Neuronal stem cell (in vitro differentiated cells): ENCODE results near the gene RCBTB1.
"Not testable (repeated sequence)": the region's sequence is repeated elsewhere in the genome, so short reads cannot be mapped to it uniquely, and the experiment has no call there.

Source experiments
- DNase-seq: peaks from one replicate; pipeline ENCODE4 v3.0.0-alpha.2; 2013; ENCODE audit warnings: low spot score
- H2AFZ ChIP-seq: one replicate; pipeline ENCODE4 v1.6.1; 2013; ENCODE audit warnings: mild to moderate bottlenecking, low read length, inconsistent platforms
- H2AK5ac ChIP-seq: 2 replicates; pipeline ENCODE4 v1.6.1; 2013; ENCODE audit warnings: low read depth, mild to moderate bottlenecking, inconsistent platforms, low read length, moderate library complexity, mixed read lengths
- H2BK120ac ChIP-seq: 2 replicates; pipeline ENCODE4 v1.6.1; 2013; ENCODE audit warnings: low read depth, mild to moderate bottlenecking, inconsistent platforms, low read length, moderate library complexity, mixed read lengths
- H2BK12ac ChIP-seq: one replicate; pipeline ENCODE4 v1.6.1; 2013; ENCODE audit warnings: low read length, inconsistent platforms
- H2BK15ac ChIP-seq: 2 replicates; pipeline ENCODE4 v1.6.1; 2013; ENCODE audit warnings: mild to moderate bottlenecking, low read length, inconsistent platforms, mixed read lengths
- H2BK5ac ChIP-seq: one replicate; pipeline ENCODE4 v1.6.1; 2013; ENCODE audit warnings: inconsistent platforms, mild to moderate bottlenecking, low read length, moderate library complexity
- H3K14ac ChIP-seq: one replicate; pipeline ENCODE4 v1.6.1; 2013; ENCODE audit warnings: low read length, inconsistent platforms
- H3K18ac ChIP-seq: 2 replicates; pipeline ENCODE4 v1.6.1; 2013; ENCODE audit warnings: low read length, inconsistent platforms
- H3K23ac ChIP-seq: 2 replicates; pipeline ENCODE4 v1.6.1; 2013; ENCODE audit warnings: low read depth, mild to moderate bottlenecking, mixed read lengths, low read length, inconsistent platforms; ENCODE audit not compliant: poor library complexity
- H3K27ac ChIP-seq: replicated peaks from 3 replicates; pipeline ENCODE4 v1.5.1; 2013; ENCODE audit warnings: low read length, inconsistent platforms
- H3K27me3 ChIP-seq, 3 experiments: 2 replicates each; pipeline ENCODE4 v1.6.1; 2013; ENCODE audit warnings: low read length in 3 of 3, mild to moderate bottlenecking in 2 of 3, inconsistent platforms in 1 of 3, low read depth in 1 of 3, mixed read lengths in 1 of 3, moderate library complexity in 1 of 3; ENCODE audit not compliant: control insufficient read depth in 3 of 3, insufficient read depth in 3 of 3
- H3K36me3 ChIP-seq, 2 donors: replicated peaks in 1 of 2; 2 replicates each; pipeline ENCODE4 v1.6.1; 2013; ENCODE audit warnings: low read length in 2 of 2; ENCODE audit not compliant: control insufficient read depth in 2 of 2, insufficient read depth in 2 of 2
- H3K4ac ChIP-seq: 2 replicates; pipeline ENCODE4 v1.6.1; 2013; ENCODE audit warnings: inconsistent platforms, mild to moderate bottlenecking, low read length, moderate library complexity
- H3K4me1 ChIP-seq, 2 donors: 1 replicate in 1 of 2; 2 replicates in 1 of 2; pipeline ENCODE4 v1.6.1; 2013; ENCODE audit warnings: low read length in 2 of 2, low read depth in 1 of 2; ENCODE audit not compliant: control insufficient read depth in 2 of 2, insufficient read depth in 1 of 2
- H3K4me2 ChIP-seq: one replicate; pipeline ENCODE4 v1.6.1; 2013; ENCODE audit warnings: mild to moderate bottlenecking, low read length, inconsistent platforms; ENCODE audit not compliant: insufficient read depth, poor library complexity, severe bottlenecking
- H3K4me3 ChIP-seq, 2 donors: 2 replicates each; pipeline ENCODE4 v1.5.1; 2013; ENCODE audit warnings: low read length in 2 of 2, mild to moderate bottlenecking in 2 of 2, inconsistent platforms in 1 of 2, moderate library complexity in 1 of 2
- H3K79me1 ChIP-seq: one replicate; pipeline ENCODE4 v1.6.1; 2013; ENCODE audit warnings: low read depth, mild to moderate bottlenecking, inconsistent platforms, low read length, moderate library complexity
- H3K9ac ChIP-seq: one replicate; pipeline ENCODE4 v1.6.1; 2013; ENCODE audit warnings: mild to moderate bottlenecking, low read depth, low read length, inconsistent platforms; ENCODE audit not compliant: poor library complexity
- H3K9me3 ChIP-seq, 2 donors: replicated peaks in 1 of 2; 2 replicates each; pipeline versions ENCODE3 to v1.6.1; 2013; ENCODE audit warnings: low read length in 2 of 2, mild to moderate bottlenecking in 2 of 2, inconsistent platforms in 1 of 2, low read depth in 1 of 2, mixed read lengths in 1 of 2, moderate library complexity in 1 of 2; ENCODE audit not compliant: control insufficient read depth in 2 of 2, insufficient read depth in 1 of 2
- H4K8ac ChIP-seq: one replicate; pipeline ENCODE4 v1.6.1; 2013; ENCODE audit warnings: low read depth, mild to moderate bottlenecking, inconsistent platforms, low read length, moderate library complexity
- H4K91ac ChIP-seq: one replicate; pipeline ENCODE4 v1.6.1; 2013; ENCODE audit warnings: low read length, low read depth, mild to moderate bottlenecking, inconsistent platforms; ENCODE audit not compliant: poor library complexity
- WGBS, 2 donors: extraction: QIAGEN DNeasy Blood & Tissue Kit; methylation state at CpG; one replicate each; pipeline ENCODE4 v1.1.7; 2013; ENCODE audit warnings: missing lambda C conversion rate in 2 of 2, mixed read lengths in 1 of 2; ENCODE audit not compliant: insufficient read length in 2 of 2, insufficient replicate concordance in 1 of 2; ENCODE audit errors: extremely low coverage in 2 of 2; 5-methylcytosine and 5-hydroxymethylcytosine counted together

Gene RCBTB1

DNA sequence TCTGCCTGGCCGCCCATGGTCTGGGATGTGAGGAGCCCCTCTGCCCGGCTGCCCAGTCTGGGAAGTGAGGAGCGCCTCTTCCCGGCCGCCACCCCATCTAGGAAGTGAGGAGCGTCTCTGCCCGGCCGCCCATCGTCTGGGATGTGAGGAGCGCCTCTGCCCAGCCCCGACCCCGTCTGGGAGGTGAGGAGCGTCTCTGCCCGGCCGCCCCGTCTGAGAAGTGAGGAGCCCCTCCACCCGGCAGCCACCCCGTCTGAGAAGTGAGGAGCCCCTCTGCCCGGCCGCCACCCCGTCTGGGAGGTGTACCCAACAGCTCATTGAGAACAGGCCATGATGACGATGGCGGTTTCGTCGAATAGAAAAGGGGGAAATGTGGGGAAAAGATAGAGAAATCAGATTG is 19.9 kb downstream of the RCBTB1 start:
- H2BK120ac ChIP-seq, H3K4me2 ChIP-seq, H3K9ac ChIP-seq, H4K8ac ChIP-seq, H3K27me3 ChIP-seq, H2AFZ ChIP-seq, H2BK12ac ChIP-seq, H3K4me1 ChIP-seq, H3K23ac ChIP-seq, H3K14ac ChIP-seq, H3K18ac ChIP-seq, DNase-seq, H2BK5ac ChIP-seq, H3K27ac ChIP-seq, H3K9me3 ChIP-seq, H2BK15ac ChIP-seq, H3K4me3 ChIP-seq, H4K91ac ChIP-seq, H3K4ac ChIP-seq, H3K79me1 ChIP-seq, H2AK5ac ChIP-seq: not testable (repeated sequence)
- no CpG with 5 or more reads among the region's 25 CpGs for WGBS, 2 donors
- peaks cover 3 to 36% of the 10 kb centered on the region in 2 donors for H3K36me3 ChIP-seq

DNA sequence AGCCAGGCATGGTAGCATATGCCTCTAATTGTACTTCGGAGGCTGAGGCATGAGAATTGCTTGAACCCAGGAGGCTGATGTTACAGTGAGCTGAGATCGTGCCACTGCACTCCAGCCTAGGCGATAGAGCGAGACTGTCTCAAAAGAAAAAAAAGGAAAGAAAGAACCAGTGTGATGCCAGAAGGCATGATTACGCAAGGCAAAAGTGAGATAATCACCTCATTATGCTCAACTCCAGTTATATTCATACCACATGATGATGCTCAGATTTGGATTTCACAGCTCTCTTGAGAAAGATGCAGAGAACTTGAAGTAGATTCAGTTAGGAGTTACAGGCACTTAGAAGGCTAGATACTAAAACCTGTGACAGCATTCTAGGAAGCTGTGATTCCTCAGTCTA is 21.8 kb downstream of the RCBTB1 start:
- H4K91ac ChIP-seq = no peak overlapping the region
- H2BK5ac ChIP-seq = no peak overlapping the region
- H2BK12ac ChIP-seq = no peak overlapping the region
- no peak overlapping the region for H3K9ac ChIP-seq
- no peak overlapping the region for H3K4me3 ChIP-seq
- H2AFZ ChIP-seq = no peak overlapping the region
- H4K8ac ChIP-seq = no peak overlapping the region
- no peak overlapping the region for H2BK120ac ChIP-seq
- no peak overlapping the region for H3K4me2 ChIP-seq
- no peaks in the 10 kb centered on the region for H3K79me1 ChIP-seq
- H3K27ac ChIP-seq = no peak overlapping the region
- peaks cover 0 to 3% of the 10 kb centered on the region in 2 donors for H3K9me3 ChIP-seq
- H3K36me3 ChIP-seq = peaks cover 5 to 53% of the 10 kb centered on the region in 2 donors
- WGBS, 2 donors = no CpG with 5 or more reads among the region's 5 CpGs
- H2AK5ac ChIP-seq = no peak overlapping the region
- H2BK15ac ChIP-seq = no peak overlapping the region
- H3K4ac ChIP-seq = no peak overlapping the region
- H3K14ac ChIP-seq = no peak overlapping the region
- no peak for DNase-seq
- no peak overlapping the region for H3K23ac ChIP-seq
- no peaks in the 10 kb centered on the region for H3K4me1 ChIP-seq
- H3K18ac ChIP-seq = no peak overlapping the region
- H3K27me3 ChIP-seq = no peaks in the 10 kb centered on the region

DNA sequence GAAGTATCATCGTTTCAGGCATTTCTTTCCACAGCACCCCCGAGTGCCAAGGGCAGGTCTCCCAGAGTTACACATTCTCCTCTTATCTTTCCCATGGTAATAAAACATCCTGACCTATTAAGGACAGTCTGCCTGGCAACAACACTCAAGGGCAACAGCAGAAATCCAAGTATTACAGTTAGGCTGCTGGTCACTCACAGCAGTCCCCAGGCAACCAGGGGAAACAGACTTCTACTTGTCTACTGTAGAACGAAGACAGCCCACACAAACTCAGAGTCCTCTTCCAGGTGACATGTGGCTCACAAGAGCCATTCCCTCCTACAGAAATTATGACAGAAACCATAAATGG is 24.3 kb downstream of the RCBTB1 start:
- Histone ChIP-seq H3K4me2 (no peak overlapping the region), H3K9me3 (peaks cover 0 to 3% of the 10 kb centered on the region in 2 donors), H3K4me1 (no peaks in the 10 kb centered on the region), H2AFZ (no peak overlapping the region), H2BK15ac (no peak overlapping the region), H2BK12ac (no peak overlapping the region), H3K27ac (no peak overlapping the region), H3K18ac (no peak overlapping the region), H3K36me3 (peaks cover 10 to 54% of the 10 kb centered on the region in 2 donors), H2AK5ac (no peak overlapping the region), H3K9ac (no peak overlapping the region), H2BK120ac (no peak overlapping the region), H4K8ac (no peak overlapping the region), H2BK5ac (no peak overlapping the region), H3K14ac (no peak overlapping the region), H3K4me3 (no peak overlapping the region), H3K23ac (no peak overlapping the region), H4K91ac (no peak overlapping the region), H3K79me1 (no peaks in the 10 kb centered on the region), H3K4ac (no peak overlapping the region), H3K27me3 (no peaks in the 10 kb centered on the region)
- no CpG with 5 or more reads among the region's 3 CpGs for WGBS, 2 donors
- DNase-seq = no peak

DNA sequence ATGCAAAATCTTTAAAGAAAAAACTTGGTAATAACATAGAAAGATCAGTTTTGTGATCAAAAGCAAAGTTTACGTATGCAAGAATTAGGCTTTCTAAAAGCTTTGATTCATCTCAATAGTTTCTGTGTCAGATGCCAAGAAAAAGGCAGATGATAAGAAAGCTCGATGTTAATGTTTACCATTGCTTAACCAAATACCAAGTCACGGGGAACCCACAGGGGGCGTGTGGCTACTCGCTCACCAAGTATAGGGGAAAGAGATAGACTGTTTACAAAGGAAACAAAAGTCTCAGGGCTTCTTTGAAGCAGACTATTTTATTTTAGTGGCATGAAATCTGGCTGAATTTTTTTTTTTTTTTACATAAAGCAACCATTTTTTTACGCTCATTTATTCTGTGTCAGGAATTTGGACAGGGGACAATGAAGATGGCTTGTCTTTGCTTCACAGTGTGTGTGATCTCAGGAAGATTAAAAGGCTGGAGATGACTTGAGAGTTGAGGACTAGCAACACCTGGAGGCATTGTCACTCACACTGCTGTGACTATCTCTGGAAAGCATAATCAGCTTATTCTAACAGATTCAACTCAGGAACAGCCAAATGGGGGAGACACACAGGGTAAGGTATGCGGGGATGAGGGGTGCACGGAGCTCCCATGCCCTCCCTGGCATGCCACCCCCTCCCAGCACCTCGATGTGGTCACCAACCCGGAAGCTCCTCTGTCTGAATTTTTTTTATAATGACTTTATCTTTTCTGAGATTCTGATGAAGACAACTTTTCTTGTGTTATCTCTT is 24.9 kb downstream of the RCBTB1 start:
- Histone ChIP-seq H3K14ac (no peak overlapping the region), H2BK5ac (no peak overlapping the region), H2BK15ac (no peak overlapping the region), H2BK120ac (no peak overlapping the region), H3K9me3 (peaks cover 0 to 3% of the 10 kb centered on the region in 2 donors), H4K8ac (no peak overlapping the region), H3K9ac (no peak overlapping the region), H3K27ac (no peak overlapping the region), H3K4ac (no peak overlapping the region), H3K23ac (no peak overlapping the region), H3K36me3 (peaks cover 10 to 60% of the 10 kb centered on the region in 2 donors), H3K79me1 (no peaks in the 10 kb centered on the region), H2BK12ac (no peak overlapping the region), H2AFZ (no peak overlapping the region), H3K4me2 (no peak overlapping the region), H3K4me3 (no peak overlapping the region), H4K91ac (no peak overlapping the region), H3K27me3 (no peaks in the 10 kb centered on the region), H3K4me1 (no peaks in the 10 kb centered on the region), H2AK5ac (no peak overlapping the region), H3K18ac (no peak overlapping the region)
- WGBS, 2 donors = no CpG with 5 or more reads among the region's 10 CpGs
- no peak for DNase-seq
